Inflammatory macrophage treated with lipopolysaccharide for 1 hour (primary cell): ENCODE results near the gene NTRK3.
"Not testable (repeated sequence)": the region's sequence is repeated elsewhere in the genome, so short reads cannot be mapped to it uniquely, and the experiment has no call there.

Experiments
- DNase-seq, 2 donors: peaks; one replicate each; pipeline ENCODE4 v3.0.0-alpha.2; 2020 to 2022

Gene NTRK3

DNA sequence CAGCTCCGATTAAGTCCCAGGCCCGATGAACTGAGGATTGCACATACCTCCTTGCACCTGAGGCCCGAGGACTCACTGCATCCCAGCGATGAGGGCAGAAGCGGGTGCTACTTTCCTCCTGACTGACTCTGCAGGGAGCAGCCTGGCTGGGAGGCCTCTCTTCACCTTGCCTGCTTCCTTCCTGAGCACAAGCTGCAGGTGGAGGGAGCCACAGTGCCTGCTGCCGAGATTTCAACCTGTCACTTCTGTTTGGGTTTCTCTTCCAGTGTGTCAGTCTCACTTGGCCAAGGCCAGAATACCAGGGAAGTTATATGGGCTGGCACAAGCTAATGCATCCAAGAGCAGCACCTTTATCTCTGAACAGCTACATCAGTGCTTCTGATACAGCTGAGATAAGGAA, 185.4 kb downstream of the NTRK3 start:
- DNase-seq: no peak

DNA sequence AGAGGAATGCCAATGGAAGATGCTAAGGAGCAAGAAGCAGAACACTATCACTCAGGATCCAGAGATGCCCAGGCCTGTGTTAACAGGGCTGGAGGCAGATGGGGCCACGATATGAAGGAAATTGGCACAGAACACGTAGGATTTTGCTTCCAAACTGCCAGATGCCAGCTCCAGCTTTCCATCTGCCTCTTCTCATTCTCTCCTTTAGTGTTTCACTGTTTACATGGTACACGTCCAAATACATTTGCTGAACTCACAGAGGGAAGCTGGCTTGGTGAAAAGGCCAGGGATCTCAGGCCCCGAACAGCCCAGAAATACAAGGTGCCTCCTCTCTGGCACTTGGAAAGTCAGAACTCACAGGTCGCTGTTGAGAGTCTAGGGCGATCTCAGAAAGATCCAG, 187.0 kb downstream of the NTRK3 start:
- DNase-seq: no peak

DNA sequence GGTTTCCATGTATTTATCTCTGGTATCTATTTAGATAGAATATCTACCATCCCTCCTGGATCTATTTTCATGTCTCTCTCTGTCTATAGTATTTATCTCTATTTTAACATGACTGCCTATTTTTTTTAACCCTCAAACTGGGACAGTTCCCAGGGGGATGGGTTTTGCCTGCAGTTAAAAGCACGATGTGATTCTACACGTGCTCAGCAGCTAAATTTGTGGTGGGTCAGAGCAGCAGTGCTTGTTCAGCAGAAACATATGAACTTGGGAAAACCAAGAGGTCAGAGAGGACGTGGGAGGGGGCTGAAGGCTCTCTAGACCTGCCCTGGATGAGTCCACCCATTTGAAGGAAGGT, 189.2 kb downstream of the NTRK3 start:
- no peak for DNase-seq

DNA sequence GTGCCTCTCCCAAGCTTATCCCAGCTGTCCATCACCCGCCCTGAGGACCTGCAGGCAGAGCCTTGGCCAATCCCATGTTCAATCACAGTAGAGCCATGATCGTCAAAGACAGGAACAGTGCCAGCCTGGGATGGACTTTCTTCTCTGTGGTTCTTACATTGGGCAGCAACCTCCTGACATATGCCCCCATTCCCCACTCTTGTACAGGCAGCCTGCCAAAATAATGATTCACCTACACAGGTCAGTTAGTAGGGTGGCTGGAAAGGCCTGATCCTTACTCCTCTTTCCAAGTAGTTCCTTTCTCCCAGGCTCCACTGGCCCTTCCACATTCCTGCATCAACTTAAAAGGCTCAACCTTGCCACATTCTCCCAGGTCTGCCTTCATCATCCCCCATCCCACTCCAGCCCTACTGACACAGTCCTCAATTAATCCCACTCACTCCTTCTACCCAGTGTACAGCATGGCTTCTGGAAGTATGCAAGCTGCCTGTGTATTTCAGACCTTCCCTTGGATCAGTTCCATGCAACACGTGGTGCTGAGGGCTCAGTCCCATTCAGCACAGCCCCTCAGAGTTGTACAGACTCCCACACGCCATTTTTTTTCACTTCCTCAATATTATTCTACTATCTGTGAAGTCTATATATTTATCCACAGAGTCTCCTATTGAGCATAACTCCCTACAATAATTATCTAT, 189.8 kb downstream of the NTRK3 start:
- no peak for DNase-seq

DNA sequence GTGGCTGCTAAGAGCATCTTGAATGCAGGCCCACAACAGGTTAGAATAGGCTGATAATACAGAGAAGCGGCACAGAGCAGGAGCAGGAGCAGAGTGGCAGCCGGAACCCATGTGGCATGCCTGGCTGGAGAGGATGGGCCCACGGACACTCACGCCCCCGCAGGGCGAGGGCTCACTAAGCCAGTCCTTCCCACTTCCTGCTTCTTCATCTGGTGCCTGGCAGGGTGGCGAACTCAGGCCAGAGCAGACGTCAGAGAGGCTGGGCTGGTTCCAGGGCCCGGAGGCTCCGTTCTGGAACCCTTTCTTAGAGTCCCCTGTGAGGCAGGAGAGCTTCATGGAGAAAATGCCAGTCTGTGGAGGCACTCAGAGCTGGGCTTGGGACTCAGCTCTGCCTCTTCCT, 195.1 kb downstream of the NTRK3 start:
- no peak for DNase-seq

DNA sequence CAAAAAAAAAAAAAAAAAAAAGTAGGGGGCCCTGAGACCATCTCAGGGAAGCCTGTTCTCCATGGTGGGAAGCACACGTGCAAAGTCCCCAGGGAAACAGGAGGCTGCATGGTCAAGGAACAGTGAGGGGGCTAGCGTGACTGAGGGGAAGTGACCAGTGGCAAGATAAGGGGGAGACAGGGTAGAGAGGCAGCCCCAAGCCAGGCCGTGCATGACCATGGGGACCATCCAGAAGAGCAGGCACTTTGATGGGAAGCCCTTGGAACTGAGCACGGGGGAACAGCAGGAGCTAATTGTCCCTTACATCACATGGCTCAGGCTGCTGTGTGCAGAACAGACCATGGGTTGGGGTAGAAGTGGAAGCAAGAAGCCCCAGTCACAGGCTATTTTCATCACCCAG, 196.2 kb downstream of the NTRK3 start:
- DNase-seq: no peak

DNA sequence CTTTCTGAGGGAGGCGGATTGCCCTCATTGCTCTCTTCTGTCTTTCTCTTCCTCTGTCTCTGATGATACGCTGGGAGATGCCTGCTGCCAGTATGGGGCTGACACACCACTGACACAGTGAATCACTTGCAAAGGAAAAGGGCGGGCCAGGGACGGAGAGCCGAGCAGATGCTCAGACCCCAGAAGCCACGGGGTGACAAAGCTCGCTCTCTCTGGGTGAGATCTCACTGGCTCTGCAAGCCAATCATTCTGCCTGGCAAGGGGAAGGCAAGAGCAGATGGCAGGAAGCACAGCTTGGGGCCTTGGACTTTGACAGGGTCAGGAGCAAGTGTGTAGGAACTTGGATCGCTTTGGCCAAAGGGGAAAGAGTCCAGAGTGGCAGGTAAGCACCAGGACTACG, 198.7 kb downstream of the NTRK3 start:
- DNase-seq: no peak

DNA sequence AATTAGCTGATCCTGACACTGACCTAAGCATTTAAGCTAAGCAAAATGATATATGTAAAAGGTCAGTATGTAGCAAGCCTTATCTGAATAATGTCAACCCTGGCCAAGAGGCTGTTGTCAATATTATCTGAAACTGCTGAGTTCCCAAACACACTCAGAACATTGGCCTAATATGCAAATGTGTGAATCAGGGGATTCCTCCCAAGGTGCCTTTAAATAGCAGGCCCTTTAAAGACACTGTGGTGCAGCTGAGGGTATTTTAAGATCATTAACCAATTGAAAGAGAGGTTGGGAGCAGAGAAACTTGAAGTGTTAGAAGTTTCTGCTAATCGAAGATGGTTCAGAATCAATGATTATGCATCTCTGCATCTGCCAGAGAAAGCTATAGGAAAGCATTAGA, 207.0 kb downstream of the NTRK3 start:
- no peak for DNase-seq

DNA sequence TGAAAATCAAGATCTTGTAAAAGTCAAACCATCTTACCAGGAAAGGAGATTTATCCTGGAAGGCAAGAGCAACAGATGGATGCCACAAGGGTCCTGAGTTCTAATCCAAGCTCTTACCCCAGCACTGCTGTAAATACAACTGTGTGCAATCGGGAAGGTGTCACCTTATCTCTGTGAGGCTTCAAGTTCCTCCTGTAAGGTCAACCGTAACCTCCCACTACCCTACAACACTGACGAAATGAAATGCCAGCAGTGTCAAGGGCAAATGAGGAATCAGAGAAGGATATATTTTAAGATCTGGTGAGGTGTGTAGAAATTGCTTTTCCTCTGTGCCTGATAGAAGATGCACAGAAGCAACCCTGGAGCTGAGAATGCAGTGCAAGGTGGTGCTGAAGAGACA, 207.8 kb downstream of the NTRK3 start:
- no peak for DNase-seq

DNA sequence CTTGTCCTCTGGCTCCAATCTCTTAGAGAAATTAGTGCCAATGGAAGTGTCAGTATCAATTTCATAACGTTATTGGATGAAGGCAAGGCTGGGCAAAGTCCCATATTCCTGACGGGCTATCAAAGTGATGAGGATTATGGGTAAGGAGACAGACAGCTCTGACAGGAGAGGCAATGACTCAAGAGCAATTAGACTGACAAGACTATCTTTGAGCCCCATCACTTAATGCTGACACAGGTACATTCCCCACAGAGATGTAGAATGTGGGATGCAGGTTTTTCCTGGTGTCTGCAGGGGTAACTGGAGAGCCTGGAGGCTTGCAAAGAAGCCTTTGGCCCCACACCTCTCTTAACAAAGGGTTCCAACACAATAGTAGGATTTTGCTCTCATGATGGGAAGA, 208.3 kb downstream of the NTRK3 start:
- no peak for DNase-seq

DNA sequence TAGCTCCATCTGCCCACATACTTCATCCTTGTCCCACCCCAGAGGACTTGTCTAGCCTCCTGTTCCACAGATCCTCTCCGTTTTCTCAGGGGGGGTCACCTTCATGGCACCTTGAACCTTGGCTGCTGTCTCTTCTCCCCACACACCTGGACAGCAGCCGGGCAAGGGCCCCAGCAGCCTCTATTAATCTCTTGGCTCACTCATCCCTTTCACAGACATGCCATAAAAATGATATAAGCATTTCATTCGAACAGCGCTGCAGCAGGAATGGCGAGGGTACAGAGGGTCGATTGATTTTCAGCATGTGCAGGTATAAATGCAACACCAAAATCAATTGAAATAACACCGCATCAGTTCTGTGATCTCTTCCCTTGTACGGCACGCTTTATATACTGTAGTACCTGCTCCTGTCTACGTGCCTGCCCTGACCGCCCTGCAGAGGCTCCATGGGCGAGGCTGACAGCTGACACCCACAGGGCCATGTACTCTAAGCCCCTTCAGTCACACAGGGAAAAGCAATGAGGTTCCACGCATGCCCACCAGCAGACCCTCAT, 209.9 kb downstream of the NTRK3 start:
- no peak for DNase-seq

DNA sequence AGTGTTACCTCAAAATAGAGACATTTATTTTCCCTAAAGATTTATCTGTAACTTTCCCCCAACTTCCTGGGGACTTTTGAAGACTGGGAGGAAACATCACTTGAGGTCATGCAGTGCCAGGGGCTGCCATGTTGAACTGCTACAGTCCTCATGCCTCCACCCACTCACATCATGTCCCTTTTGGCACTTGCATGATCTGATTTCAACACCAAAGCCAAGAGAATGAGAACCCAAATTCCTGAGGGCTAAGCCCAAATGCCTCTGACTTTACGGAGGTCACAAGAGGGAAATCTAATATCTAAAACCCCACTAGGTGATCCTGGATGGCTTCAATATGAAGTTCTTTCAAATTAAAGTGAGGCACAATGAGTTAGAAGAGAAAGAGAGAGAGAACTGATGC, 213.1 kb downstream of the NTRK3 start:
- no peak for DNase-seq

DNA sequence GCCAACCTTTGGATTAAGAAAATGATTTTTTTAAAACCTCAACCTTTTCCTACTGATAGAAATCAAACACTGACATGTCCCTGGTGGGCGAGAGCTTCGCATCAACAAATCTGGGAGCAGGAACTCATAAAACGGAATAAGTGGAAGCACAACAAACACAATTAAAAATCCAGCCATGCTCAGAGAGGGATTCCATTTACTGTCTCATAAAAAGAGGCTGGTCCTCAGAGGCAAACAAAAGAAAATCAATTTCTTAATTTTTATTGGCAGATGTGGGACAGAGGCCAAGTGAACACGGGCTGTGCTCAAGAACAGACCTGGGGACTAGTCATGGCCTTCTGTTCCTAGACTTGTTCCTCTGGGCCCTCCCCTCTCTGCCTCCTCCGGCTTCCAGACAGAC, 214.5 kb downstream of the NTRK3 start:
- no peak for DNase-seq

DNA sequence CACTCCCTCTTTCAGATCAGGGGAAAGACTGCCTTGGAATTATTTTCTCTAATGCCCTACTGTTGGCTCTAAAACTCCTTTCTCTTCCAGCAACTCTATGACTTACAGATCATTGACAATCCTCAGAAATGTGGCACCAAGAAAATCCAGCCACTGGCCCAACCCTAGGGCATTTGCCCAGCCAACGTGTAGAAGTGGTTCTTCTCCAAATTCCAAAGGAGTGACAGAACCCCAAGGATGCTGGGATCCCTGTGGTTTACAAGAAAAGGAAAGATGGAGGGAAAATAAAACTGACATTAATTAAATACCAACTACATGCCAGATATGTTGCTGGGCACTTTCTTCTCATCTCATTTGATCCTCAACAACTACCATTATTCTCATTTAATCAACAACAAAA, 216.0 kb downstream of the NTRK3 start:
- no peak for DNase-seq

DNA sequence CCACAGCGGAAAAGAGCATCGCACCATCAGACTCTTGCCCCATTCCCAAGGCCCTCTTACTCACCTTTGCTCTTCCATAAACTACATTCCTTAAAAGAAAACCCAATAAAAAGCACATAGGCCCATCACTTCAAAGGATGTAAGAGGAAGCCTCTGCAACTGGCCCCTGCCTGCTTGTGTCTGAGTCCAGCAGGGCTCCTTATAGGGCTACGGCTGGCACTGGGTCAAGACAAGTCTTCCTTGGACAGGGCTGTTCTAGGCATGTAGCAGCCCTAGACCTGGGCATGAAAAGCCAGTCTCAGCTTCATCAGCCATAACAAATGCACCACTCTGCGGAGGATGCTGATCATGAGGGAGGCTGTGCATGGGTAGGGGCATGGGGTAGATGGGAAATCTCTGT, 218.3 kb downstream of the NTRK3 start:
- DNase-seq: no peak

DNA sequence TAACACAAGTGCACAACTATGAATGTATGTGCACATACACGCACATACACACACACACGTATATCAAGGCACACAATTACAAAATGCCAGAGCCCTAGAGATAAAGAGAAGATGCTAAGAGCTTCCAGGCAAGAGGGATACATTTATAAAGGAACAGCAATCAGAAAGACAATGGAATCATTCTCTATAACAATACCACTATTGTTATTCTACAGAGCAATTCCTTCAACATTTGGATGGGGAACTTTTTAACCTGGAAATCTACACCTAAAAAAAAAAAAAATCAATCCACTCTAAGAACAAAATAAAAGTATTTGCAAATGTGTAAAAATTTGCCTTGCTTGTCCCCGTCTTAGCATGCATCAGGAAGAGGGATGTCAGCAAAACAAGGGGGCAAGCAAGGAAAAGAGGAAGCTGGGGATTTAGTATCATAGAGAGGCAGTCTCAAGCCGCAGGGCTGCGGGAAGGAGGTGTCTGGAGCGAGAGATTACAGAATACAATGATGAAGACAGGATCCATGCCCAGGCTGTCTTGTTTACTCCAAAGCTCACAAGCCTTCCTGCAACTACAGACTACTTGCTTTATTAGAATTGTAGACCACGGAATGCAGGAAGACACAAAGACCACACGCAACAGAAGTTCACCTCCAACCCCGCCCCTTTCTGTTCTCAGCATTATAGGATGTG, 220.2 kb downstream of the NTRK3 start:
- no peak for DNase-seq

DNA sequence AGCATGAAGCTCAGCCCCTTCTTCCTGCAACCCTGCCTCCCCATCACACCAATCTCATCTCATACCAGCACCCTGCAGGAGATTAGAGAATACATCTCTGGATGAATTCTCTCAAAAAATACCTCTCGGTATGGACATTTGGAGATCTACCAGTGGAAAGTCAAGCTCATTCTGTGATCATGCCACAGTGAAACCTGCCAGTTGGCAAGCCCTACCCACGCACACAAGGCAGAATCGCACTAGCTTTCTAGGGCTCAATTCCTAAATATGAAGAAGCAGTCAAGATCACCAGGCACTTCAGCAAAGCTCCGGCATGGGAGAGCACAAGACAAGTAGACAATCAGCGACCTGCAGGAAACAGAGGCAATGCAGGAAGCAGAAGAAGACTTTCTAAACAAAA, 221.2 kb downstream of the NTRK3 start:
- DNase-seq: no peak

DNA sequence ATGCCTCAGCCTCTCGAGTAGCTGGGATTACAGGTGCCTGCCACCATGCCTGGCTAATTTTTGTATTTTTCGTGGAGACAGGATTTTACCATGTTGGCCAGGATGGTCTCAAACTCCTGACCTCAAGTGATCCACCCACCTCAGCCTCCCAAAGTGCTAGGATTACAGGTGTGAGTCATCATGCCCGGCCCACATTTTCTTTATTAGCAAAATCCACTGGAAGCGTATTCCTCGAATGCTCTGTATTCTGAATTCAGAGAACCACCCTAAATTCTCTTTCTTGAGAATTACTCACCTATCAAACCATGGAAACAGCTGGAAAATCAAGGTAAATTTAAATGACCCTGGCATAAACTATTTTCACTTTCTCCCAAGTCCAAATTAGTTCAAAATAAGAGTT, 223.1 kb downstream of the NTRK3 start:
- DNase-seq: not testable (repeated sequence)

DNA sequence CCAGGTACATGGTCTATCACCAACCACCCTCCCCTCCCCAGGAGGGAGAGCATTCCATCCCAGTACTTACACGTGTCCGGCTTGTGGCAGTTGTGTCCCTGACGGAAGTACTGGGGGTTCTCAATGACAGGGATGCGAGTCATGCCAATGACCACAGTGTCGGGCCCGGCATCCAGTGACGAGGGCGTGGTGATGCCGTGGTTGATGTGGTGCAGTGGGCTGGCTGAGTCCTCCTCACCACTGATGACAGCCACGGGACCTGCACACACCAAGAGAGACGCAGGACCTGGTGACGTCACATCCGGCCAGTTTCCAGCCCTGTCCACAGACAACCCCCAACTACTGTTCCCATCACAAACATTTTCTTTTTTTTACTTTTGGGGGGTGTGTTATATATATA, 223.8 kb downstream of the NTRK3 start:
- DNase-seq: no peak

DNA sequence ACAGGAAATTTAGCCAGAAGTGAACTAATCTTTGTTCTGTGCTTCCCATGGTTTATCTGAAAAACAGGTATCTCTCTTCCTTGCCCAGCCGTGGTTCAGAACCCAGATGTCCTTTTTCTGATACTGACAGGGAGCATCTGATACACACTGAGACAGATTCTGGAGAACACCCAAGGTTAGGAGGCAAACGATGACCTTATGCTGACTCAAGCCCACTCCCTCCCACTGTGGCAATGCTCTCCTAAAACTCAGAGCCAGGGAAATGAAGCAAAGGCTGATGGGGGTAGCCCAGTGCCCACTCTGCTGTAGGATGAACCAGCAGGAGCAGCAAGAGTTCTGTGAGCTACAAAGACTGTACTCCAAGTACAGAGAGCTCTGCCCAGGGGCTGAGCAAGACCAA, 225.1 kb downstream of the NTRK3 start:
- DNase-seq: no peak

DNA sequence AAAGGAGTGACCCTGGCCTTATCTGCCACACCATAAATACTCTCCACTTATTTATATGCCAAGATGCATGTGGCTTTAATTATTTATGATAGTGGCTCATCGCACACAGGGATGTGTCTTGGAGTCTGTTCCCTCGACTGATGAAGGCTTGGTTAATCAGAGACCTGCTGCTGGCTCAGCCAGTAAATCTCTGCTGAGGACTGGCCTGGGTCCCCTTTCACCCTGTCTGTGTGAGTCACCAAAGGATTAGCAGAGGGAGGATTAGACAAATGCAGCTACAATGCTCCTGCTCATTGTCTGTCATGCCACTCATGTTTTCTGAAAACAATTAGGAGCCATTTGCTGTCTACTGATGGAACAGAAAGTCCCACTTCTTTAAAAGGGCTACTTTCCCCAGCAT, 226.8 kb downstream of the NTRK3 start:
- no peak for DNase-seq

DNA sequence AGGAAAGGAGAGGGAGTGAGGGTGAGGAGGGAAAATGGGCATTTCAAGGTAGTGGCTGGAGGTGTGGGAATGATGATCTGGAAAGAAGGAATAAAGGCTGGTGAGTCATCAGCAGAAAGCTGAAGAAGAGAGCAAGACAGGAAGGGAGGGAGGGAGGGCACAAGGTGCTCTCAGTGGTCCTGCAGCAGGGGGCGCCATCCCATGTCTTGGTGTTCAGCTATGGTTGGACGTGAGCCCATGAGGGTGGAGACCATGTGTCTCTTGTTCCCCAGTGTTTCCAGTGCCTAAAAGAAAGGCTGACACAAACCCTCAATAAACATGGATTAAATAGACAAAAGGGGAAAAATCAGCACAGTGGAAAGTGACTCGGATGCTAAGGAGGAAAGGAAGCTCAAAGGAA, 228.5 kb downstream of the NTRK3 start:
- DNase-seq: no peak

DNA sequence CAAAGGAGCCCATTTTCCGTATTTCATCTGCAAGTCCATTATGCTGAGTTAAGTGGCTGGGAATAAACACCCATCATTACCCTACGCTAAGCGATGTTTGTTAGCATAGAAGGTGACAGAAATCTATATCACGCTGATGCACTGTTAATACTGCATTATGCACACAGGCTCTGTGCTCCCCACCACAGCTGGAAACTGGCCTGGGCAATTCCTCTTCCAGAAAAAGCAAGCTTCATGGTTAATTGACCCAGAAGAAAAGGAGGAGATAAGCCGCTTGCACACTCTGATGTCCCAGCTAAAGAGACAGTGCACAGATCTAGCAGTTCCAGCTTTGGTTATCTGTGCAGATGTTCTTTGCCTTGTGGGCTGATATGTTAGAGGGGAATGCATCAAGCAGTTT, 232.6 kb downstream of the NTRK3 start:
- DNase-seq: no peak

DNA sequence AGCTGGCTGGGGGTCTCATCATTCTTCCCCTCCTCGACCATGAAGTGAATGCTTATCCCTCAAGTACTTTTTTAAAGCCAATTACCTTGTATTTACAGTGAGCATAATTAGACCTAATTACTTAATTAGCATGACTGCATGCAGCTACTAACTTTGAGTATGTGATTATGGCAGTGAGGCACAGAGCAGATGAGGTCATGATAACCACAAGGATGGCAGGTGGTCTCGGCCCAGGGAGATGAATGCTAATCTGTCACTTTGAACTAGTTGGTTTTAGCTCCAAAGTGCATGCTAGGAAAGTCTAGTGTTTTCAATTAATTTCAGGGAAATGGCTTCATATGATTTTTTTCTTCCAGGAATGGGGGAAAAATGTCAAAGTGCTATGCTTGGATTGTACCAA, 233.8 kb downstream of the NTRK3 start:
- DNase-seq: no peak

DNA sequence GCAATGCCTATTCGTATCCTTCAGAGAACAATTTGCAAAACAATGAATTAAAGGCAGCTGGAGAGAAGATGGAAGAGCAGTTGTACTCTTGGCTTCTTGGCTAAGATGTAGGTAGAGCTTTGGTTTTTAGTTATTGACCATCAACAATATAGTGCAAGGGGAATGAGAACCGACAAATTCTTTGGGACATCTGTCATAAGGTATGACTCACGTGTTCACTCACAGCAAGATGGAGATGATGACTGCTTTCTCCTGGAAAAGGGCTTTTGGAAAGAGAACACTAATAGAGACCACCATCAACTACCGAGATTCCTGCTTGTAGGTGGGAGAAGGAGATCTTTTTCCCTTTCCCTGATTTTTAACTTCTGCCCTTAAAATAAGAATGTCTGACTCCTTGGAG, 234.9 kb downstream of the NTRK3 start:
- DNase-seq: no peak
